ENCODE results near the gene PRDM15.

PRDM15 gene

DNA sequence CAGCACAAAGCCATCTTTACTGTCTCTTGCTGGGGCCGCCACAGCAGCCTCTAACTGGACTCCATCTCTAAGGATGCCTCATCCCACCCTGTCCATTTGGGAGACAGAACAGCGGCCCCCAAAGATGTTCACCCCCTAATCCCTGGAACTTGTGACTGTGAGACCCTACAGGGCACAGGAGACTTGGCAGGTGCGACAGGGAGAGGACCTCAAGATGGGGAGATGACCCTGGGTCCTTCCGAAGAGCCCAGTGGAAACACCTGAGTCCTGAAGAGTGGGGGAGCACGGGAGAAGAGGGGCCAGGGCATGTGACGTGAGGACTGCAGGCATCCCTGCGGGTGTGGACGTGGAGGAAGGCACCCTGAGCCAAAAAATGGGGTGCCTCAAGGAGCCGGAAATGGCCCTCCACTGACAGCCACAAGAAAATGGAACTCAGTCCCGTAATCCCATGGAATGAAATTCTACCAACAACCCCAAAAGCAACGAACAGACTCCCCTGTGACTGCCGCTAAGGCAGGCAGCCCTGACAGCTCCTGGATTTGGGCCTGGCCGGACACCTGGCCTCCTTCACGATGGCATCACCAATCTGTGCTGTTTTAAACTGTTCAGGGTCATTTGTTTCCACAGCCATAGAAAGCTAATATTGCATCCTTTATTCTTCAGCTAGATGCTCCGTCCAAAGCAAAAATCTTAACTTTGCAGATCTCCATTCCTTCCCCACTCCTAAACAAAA is 40.7 kb upstream of the PRDM15 start:
- Histone ChIP-seq H3K27me3 (ENCODE audit: control insufficient read depth, insufficient read depth, low read length) (no peaks in the 10 kb centered on the region), H3K4me3 (ENCODE audit: low read length) (no peak overlapping the region), H3K36me3 (ENCODE audit: control insufficient read depth, low read depth, low read length) (peaks cover 2% of the 10 kb centered on the region), H3K9me3 (ENCODE audit: control insufficient read depth, low read depth, low read length) (no peaks in the 10 kb centered on the region), H3K4me1 (ENCODE audit: control insufficient read depth, low read depth, low read length) (no peaks in the 10 kb centered on the region), H3K27ac (ENCODE audit: low read length) (no peak overlapping the region), H3K9ac (ENCODE audit: low read length) (no peak overlapping the region)

DNA sequence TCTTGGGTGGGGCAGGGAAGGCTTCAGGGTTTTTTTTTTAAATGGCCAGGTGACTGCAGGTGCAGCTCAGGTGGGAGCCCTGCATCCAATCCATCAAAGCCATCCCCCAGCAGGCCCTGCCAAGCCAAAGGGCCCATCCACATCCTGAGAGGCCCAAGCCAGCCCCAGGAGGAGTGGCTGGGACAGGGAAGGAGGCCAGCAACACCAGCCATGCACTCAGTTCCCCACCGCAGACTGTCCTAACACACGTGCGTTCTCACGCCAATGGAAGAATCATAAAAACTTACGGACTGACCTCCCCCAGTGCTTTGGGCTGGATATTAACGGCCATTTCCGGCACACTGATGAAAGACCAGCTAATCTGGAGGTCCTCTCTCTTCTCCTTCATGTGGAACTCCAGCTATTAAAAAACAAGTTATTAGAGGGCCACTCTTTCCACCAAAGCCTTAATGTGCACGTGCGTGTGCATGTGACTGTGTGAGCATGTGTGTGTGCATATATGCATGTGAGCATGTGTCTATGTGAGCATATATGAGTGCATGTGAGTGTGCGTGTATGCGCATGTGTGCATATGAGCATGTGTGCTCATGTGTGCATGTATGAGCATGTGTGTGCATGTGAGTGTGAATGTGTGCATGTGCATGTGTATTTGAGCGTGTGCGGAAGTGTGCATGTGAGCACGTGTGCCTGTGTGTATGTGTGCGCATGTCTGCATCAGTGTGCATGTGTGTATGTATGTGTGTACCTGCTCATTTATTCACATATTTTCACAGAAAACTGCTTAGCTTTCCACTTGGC is 39.6 kb upstream of the PRDM15 start:
- peaks cover 2% of the 10 kb centered on the region for H3K36me3 ChIP-seq (ENCODE audit: control insufficient read depth, low read depth, low read length)
- H3K4me1 ChIP-seq (ENCODE audit: control insufficient read depth, low read depth, low read length) = no peaks in the 10 kb centered on the region
- H3K27ac ChIP-seq (ENCODE audit: low read length) = no peak overlapping the region

DNA sequence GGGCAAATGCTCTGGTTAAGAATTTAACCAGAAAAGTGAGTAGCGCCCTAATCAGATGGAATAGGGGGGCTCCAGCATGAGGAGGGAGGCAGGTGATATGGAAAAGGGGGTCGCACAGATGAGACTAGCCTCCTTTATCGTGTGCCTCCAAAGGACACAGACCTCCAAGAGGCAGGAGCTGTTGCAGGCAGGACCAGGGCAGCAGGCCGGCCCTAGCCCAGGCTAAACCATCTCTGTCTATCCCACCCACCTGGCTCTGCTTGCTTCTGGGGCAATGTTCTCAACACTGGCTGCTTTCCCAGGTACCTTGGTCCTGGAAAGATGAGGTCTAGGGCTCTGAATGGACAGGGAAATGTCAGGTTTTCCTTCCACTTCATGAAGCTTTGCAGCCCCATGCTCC is 38.4 kb upstream of the PRDM15 start:
- H3K4me1 ChIP-seq (ENCODE audit: control insufficient read depth, low read depth, low read length) = no peaks in the 10 kb centered on the region
- no peaks in the 10 kb centered on the region for H3K27me3 ChIP-seq (ENCODE audit: control insufficient read depth, insufficient read depth, low read length)
- no peak overlapping the region for H3K27ac ChIP-seq (ENCODE audit: low read length)
- H3K4me3 ChIP-seq (ENCODE audit: low read length) = no peak overlapping the region
- no peak overlapping the region for H3K9ac ChIP-seq (ENCODE audit: low read length)
- peaks cover 5% of the 10 kb centered on the region for H3K36me3 ChIP-seq (ENCODE audit: control insufficient read depth, low read depth, low read length)
- H3K9me3 ChIP-seq (ENCODE audit: control insufficient read depth, low read depth, low read length) = no peaks in the 10 kb centered on the region

More for the DNA sequence above, 39.6 kb upstream of the PRDM15 start:
- no peak overlapping the region for H3K9ac ChIP-seq (ENCODE audit: low read length)
- no peaks in the 10 kb centered on the region for H3K27me3 ChIP-seq (ENCODE audit: control insufficient read depth, insufficient read depth, low read length)
- H3K9me3 ChIP-seq (ENCODE audit: control insufficient read depth, low read depth, low read length) = no peaks in the 10 kb centered on the region
- H3K4me3 ChIP-seq (ENCODE audit: low read length) = no peak overlapping the region

DNA sequence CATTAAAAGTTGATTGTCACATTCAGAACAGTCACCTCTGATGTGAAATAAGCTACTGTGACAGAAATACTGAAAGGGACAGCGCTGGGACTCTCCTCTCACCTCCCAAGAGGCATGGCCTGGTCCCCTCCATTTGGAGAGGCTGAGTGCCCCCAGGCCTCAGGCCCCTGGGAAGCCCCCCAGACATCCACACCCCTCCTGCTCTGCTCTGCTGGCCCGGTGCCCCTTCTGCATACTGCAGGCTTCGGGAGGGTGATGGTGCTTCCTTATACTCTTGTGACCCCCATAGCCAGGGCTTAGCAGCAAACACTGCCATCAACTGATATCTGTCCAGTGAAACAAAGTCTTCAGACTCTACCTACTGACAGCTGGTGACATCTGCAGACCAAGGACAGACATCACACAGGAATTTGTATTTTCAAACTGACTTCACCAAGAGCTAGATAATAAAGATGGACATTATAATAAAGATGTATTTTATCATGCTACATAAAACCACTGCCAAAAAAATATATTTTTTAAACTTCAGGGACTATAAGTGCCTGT is 37.8 kb upstream of the PRDM15 start:
- Histone ChIP-seq H3K36me3 (ENCODE audit: control insufficient read depth, low read depth, low read length) (peaks cover 5% of the 10 kb centered on the region), H3K9ac (ENCODE audit: low read length) (no peak overlapping the region), H3K9me3 (ENCODE audit: control insufficient read depth, low read depth, low read length) (no peaks in the 10 kb centered on the region), H3K27me3 (ENCODE audit: control insufficient read depth, insufficient read depth, low read length) (no peaks in the 10 kb centered on the region), H3K27ac (ENCODE audit: low read length) (no peak overlapping the region), H3K4me3 (ENCODE audit: low read length) (no peak overlapping the region), H3K4me1 (ENCODE audit: control insufficient read depth, low read depth, low read length) (no peaks in the 10 kb centered on the region)

DNA sequence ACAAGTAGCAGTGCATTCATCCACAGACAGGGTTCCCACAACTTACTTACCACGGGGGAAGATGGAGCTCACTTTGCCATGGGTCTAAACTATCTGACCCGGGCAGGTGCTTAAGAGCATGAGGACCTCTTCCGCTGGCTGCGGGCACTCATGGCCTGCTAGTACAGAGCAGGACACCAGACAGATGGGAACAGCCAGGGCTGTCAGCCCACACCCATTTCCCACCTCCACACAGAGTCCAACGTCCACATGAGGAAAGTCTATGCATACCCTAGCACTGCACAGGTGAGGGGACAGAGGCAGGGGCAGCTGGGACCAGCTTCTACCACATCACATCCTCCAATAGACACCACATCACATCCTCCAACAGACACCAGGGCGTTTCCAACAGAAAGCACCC is 35.8 kb upstream of the PRDM15 start:
- Histone ChIP-seq H3K4me1 (ENCODE audit: control insufficient read depth, low read depth, low read length) (no peaks in the 10 kb centered on the region), H3K9ac (ENCODE audit: low read length) (no peak overlapping the region), H3K9me3 (ENCODE audit: control insufficient read depth, low read depth, low read length) (no peaks in the 10 kb centered on the region), H3K27me3 (ENCODE audit: control insufficient read depth, insufficient read depth, low read length) (no peaks in the 10 kb centered on the region), H3K36me3 (ENCODE audit: control insufficient read depth, low read depth, low read length) (peaks cover 8% of the 10 kb centered on the region), H3K27ac (ENCODE audit: low read length) (no peak overlapping the region), H3K4me3 (ENCODE audit: low read length) (no peak overlapping the region)

DNA sequence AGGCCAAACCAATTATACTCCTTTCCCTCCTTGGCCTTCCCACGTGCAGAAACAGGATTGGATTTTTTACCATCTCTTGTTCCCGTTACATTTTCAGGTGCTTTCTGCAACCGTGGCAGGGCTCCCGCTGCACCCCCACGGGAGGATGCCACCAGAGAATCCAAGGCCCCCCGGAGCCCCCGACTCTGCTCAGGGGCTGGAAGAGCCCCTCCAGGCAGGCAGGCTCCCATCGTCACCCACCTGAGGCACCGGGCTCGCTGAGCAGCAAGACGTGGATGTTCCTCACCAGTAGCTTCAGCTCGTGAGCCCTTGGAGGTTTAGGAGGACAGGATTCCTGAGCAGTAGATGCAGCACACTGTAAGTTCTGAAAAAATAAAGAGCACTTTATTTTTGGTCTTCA is 35.2 kb upstream of the PRDM15 start:
- H3K36me3 ChIP-seq (ENCODE audit: control insufficient read depth, low read depth, low read length) = peaks cover 9% of the 10 kb centered on the region
- no peaks in the 10 kb centered on the region for H3K4me1 ChIP-seq (ENCODE audit: control insufficient read depth, low read depth, low read length)
- no peak overlapping the region for H3K9ac ChIP-seq (ENCODE audit: low read length)
- no peaks in the 10 kb centered on the region for H3K9me3 ChIP-seq (ENCODE audit: control insufficient read depth, low read depth, low read length)
- no peak overlapping the region for H3K27ac ChIP-seq (ENCODE audit: low read length)
- no peak overlapping the region for H3K4me3 ChIP-seq (ENCODE audit: low read length)
- H3K27me3 ChIP-seq (ENCODE audit: control insufficient read depth, insufficient read depth, low read length) = no peaks in the 10 kb centered on the region

DNA sequence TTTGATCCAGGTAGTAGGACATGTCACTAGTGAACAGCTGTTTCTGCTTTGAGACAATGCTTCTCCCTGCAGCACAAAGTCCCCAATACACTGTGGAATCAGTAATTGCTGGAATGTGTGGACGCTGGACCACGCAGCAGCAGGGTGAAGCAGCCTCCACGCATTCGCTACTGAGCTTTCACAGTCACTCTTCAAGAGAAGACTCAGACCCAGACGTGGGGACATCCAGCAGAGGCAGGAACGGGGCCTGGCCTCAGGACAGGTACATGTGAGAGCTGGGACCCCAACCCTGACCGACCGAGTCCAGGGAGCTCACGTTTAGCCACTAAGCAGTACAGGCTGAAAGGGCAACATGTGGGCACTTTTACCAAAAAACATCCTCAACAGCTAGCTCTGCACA is 34.1 kb upstream of the PRDM15 start:
- H3K4me3 ChIP-seq (ENCODE audit: low read length) = no peak overlapping the region
- no peaks in the 10 kb centered on the region for H3K4me1 ChIP-seq (ENCODE audit: control insufficient read depth, low read depth, low read length)
- no peaks in the 10 kb centered on the region for H3K9me3 ChIP-seq (ENCODE audit: control insufficient read depth, low read depth, low read length)
- peaks cover 12% of the 10 kb centered on the region for H3K36me3 ChIP-seq (ENCODE audit: control insufficient read depth, low read depth, low read length)
- no peak overlapping the region for H3K9ac ChIP-seq (ENCODE audit: low read length)
- no peaks in the 10 kb centered on the region for H3K27me3 ChIP-seq (ENCODE audit: control insufficient read depth, insufficient read depth, low read length)
- no peak overlapping the region for H3K27ac ChIP-seq (ENCODE audit: low read length)

DNA sequence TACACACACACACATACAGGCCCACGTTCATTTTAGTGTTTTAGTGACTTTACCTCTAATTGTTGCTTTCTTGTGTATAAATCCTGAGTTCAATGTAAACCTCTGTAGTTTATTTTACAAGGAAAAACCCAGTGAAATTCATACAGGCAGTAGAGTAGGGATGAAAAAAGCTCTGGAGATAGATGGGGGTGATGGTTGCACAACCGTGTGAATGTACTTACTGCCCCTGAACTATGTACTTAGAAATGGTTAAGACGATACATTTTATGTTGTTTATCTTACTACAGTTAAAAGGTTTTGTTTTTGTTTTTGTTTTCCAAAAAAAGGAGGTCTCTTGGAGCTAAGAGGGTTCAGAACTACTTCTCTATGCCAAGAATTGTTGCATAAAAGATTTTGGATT is 29.7 kb upstream of the PRDM15 start:
- Histone ChIP-seq H3K27ac (ENCODE audit: low read length) (no peak overlapping the region), H3K27me3 (ENCODE audit: control insufficient read depth, insufficient read depth, low read length) (no peaks in the 10 kb centered on the region), H3K4me3 (ENCODE audit: low read length) (no peak overlapping the region), H3K4me1 (ENCODE audit: control insufficient read depth, low read depth, low read length) (no peaks in the 10 kb centered on the region), H3K9ac (ENCODE audit: low read length) (no peak overlapping the region), H3K36me3 (ENCODE audit: control insufficient read depth, low read depth, low read length) (peaks cover 10% of the 10 kb centered on the region), H3K9me3 (ENCODE audit: control insufficient read depth, low read depth, low read length) (no peaks in the 10 kb centered on the region)

DNA sequence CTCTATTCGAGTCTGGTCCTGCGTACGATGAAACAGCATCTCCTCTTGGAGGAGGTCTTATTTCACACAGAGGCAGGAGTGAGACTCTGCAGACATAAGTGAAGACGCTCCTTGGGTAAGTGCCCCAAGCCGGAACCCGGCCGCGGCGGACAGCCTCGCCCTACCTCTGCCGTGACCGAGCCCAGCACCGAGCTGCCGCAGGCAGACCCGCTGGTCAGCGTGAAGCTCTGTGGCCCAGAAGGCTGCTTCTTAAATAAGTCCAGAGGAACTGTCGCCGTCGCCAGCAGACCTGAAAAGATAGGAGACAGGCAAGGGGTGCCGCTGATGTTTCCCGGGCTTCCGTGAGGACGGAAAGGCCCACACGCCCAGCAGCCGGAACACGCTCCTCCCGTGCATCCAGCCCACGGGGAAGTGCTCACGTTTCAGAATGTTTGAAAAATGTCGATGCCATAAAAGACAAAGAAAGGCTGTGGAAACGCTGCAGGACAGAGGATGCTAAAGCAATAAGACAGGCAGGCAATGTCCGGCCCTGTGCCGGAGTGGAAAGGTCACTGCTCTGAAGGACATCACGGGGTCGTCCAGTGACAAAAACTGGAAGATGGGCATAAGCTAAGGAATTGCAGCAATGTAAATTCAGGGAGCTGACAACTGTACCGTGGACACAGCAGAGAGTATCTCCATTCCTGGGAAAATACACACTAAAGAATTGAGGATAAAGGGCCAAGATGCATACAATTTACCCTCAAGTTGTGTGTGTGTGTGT is 28.5 kb upstream of the PRDM15 start:
- Histone ChIP-seq H3K4me3 (ENCODE audit: low read length) (no peak overlapping the region), H3K36me3 (ENCODE audit: control insufficient read depth, low read depth, low read length) (peaks cover 7% of the 10 kb centered on the region), H3K9me3 (ENCODE audit: control insufficient read depth, low read depth, low read length) (no peaks in the 10 kb centered on the region), H3K27me3 (ENCODE audit: control insufficient read depth, insufficient read depth, low read length) (no peaks in the 10 kb centered on the region), H3K9ac (ENCODE audit: low read length) (no peak overlapping the region), H3K27ac (ENCODE audit: low read length) (no peak overlapping the region), H3K4me1 (ENCODE audit: control insufficient read depth, low read depth, low read length) (no peaks in the 10 kb centered on the region)

DNA sequence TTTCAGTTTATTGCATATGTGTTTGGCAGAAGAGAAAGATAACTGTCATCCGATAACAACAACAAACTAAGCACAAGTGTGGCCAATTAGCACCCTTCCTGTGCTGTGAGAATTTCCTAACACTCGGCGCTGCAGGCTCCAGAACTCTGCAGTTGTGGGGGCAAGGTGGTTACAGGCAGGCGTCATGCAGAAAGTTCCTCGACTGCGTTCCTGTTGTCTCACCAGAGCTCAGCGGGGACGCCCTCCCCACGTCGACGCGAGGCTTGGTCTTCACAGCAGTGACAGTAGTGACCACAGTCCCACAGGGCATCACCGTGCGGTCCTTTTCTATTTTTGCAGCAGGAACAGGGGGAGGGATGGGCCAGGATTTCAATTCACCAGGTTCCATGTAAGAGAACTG is 27.6 kb upstream of the PRDM15 start:
- Histone ChIP-seq H3K27me3 (ENCODE audit: control insufficient read depth, insufficient read depth, low read length) (no peaks in the 10 kb centered on the region), H3K4me1 (ENCODE audit: control insufficient read depth, low read depth, low read length) (no peaks in the 10 kb centered on the region), H3K9me3 (ENCODE audit: control insufficient read depth, low read depth, low read length) (no peaks in the 10 kb centered on the region), H3K27ac (ENCODE audit: low read length) (no peak overlapping the region), H3K4me3 (ENCODE audit: low read length) (no peak overlapping the region), H3K9ac (ENCODE audit: low read length) (no peak overlapping the region), H3K36me3 (ENCODE audit: control insufficient read depth, low read depth, low read length) (peaks cover 7% of the 10 kb centered on the region)

DNA sequence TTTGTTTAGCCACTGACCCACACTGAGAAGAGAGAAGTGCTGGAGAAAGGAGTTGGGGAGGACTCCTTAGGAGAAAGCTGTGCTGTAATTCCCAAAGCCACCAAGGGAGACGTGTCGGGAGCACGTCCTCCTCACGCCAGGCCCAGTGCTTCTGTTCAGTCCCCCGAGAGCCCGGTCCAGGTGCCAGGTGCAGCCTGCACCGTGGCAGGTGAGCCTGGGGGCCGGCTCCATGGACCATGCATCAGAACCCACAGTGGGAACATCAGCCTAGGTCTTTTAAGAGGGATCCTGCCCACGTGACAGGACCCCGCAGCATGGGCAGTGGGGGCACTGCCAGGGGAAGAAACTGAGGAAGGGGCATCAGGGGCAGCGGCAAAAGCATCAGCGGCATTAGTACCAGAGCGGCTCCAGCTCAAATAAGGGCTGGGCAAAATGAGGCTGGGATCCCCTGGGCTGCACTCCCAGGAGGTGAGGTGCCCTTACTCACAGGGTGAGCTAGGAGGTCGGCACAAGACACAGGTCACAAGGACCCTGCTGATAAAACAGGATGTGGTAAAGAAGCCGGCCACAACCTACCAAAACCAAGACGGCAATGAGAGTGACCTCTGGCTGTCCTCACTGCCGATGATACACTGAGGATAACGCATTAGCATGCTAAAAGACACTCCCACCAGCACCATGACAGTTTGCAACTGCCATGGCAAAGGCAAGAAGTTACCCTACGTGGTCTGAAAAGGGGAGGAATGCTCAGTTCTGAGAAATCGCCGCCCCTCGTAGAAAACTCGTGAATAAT is 24.6 kb upstream of the PRDM15 start:
- Histone ChIP-seq H3K9ac (ENCODE audit: low read length) (no peak overlapping the region), H3K27ac (ENCODE audit: low read length) (no peak overlapping the region), H3K27me3 (ENCODE audit: control insufficient read depth, insufficient read depth, low read length) (no peaks in the 10 kb centered on the region), H3K9me3 (ENCODE audit: control insufficient read depth, low read depth, low read length) (no peaks in the 10 kb centered on the region), H3K4me3 (ENCODE audit: low read length) (no peak overlapping the region), H3K36me3 (ENCODE audit: control insufficient read depth, low read depth, low read length) (no peaks in the 10 kb centered on the region), H3K4me1 (ENCODE audit: control insufficient read depth, low read depth, low read length) (no peaks in the 10 kb centered on the region)
